NOMO-1 treated with DMSO at 0.1 percent for 48 hours (cell line): ENCODE measurements around the gene PLIN1.
"Not testable (repeated sequence)": the region's sequence is repeated elsewhere in the genome, so short reads cannot be mapped to it uniquely, and the experiment has no call there.

Source experiments
- DNase-seq: peaks from one replicate; lab custom pipeline; 2025; ENCODE audit not compliant: unreplicated experiment; lab: John Stamatoyannopoulos, UW

PLIN1 gene, protein sequence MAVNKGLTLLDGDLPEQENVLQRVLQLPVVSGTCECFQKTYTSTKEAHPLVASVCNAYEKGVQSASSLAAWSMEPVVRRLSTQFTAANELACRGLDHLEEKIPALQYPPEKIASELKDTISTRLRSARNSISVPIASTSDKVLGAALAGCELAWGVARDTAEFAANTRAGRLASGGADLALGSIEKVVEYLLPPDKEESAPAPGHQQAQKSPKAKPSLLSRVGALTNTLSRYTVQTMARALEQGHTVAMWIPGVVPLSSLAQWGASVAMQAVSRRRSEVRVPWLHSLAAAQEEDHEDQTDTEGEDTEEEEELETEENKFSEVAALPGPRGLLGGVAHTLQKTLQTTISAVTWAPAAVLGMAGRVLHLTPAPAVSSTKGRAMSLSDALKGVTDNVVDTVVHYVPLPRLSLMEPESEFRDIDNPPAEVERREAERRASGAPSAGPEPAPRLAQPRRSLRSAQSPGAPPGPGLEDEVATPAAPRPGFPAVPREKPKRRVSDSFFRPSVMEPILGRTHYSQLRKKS

DNA sequence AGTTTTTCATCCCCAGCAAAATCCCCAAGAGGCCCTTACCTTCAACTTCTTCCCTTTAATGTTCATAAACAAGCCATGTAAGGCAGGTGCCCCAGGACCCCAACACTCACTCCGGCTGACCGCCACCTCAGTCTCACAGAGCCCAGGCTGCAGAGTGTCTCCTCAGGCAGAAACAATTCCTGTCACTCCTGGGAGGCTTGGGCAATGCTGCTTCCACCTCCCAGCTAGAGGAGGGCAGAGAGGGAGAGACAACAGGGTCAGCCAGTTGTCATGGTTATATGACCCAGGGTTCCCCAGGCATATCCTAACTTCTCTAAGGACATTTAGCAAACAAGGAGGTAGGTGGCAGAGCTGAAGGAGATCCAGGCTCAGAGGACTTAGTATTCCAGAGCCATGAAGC lies at the start of gene PLIN1:
Gene PLIN1, minus strand, starts transcription at position 156 of the 400 bp plus-strand sequence. CDS start 1,878 bp downstream, outside the sequence.
- no peak for DNase-seq

DNA sequence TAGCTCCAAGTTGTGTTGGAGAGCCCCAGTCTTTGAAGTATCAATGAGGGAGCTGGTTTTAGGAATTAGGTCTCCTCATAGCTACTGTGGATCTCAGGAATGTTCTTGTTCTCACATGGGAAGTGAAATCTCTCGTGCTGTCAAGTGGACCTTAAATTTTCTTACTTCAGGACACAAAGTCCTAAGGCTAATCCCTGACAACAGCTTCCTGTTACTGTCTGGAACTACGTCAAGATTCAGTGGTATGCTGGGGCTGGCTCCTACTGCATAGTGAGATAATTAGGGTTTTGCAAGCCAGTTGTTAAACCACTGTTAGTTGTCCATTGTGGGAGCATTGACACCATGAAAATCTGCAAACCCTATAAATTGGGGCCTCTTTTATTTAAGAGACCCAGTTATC lies 49.1 kb upstream of the PLIN1 start:
- no peak for DNase-seq

DNA sequence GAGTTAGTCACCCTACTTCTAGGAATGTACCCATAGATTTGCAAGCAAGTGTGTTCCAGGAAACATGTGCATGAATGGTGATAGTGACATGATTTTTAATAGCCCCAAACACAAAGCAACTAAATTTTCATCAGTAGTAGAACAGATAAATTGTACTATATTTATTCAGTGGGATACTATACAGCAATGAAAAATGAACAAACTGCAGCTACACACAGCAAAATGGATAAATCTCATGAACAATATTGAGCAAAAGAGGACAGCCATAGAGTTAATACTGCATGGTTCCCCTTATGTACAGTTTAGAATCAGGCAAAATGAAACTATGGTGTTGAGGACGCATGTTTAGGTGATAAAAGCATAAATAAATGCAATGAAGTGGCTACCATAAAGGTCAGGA lies 45.9 kb upstream of the PLIN1 start:
- no peak for DNase-seq

DNA sequence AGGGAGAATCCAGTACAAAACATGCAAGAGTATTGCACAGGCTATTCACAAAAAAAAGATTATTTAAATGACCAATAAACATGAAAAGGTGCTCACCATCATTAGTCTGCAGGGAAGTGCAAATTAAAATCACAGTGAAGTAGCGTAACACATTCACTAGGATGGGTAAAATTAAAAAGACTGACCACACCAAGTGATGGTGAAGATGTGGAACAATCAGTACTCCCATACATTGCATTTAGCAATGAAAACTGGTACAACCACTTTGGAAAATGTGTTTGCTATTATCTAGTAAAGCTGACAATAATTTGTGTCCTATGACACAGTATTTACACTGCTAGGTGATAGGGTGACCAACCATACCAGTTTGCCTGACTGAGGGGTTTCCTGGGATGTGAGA lies 45.5 kb upstream of the PLIN1 start:
- DNase-seq = no peak

DNA sequence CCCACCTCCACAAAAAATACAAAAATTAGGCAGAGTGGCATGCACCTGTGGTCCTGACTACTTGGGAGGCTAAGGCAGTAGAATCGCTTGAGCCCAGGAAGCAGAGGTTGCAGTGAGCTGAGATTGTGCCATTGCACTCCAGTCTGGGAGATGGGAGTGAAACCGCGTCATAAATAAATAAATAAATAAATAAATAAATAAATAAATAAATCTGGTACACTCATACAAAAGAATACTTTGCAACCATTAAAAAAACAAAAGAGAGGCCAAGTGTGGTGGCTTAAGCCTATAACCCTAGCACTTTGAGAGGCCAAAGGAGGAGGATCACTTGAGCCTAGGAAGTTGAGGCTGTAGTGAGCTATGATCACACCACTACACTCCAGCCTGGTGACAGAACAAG lies 43.9 kb upstream of the PLIN1 start:
- DNase-seq = no peak

- DNase-seq = peak; percentile 9
These were observed 35.6 kb upstream of the PLIN1 start for GRCh38 chr15:89714775-89715174.

DNA sequence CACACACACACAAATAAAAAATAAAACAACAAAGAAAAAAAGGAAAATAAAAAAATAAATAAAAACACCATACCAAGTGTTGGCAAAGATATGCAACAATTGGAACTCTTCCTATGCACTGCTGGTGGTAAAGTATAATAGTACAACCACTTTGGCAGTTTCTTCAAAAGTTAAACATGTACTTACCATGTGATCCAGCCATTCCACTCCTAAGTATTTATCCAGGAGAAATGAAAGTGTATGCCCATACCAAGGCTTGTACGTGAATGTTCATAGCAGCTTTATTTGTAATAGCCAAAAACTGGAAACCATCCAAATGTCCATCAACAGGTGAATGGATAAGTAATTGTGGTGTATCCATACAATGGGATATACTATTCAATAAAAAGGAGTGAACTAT lies 28.4 kb upstream of the PLIN1 start:
- no peak for DNase-seq

- no peak for DNase-seq
These were observed 25.2 kb upstream of the PLIN1 start for GRCh38 chr15:89704411-89704810.

DNA sequence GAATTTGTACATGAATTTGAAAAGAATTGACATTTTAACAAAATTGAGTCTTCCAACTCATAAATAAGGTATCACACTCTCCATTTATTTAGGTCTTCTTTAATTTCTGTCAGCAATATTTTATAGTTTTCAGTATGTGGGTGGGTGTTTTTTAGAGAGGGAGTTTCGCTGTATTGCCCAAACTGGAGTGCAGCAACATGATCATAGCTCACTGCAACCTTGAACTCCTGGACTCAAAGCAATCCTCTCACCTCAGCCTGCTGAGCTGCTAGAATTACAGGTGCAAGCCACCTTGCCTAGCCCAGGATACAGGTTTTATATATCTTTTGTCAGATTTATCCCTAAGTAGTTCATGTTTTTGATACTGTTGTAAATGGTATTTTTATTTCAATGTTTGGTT lies 16.0 kb upstream of the PLIN1 start:
- no peak for DNase-seq

DNA sequence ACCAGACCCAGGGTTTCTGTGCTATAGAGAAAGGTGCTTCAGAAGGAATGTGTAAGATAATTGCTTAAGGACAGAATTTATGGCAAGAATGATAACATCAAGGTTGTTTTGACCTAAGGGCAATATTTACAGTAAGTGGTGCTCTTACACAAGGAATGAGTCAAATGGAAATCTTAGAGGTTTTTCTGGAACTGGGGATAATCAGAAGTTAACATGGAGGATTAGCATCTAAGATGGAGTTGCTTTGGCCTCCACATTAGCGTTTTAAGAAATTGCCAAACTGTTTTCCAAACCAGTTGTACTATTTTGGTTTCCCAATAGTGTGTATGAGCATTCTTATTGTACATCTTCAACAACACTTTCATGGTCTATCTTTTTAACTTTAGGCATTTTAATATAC lies 14.5 kb upstream of the PLIN1 start:
- DNase-seq = no peak

DNA sequence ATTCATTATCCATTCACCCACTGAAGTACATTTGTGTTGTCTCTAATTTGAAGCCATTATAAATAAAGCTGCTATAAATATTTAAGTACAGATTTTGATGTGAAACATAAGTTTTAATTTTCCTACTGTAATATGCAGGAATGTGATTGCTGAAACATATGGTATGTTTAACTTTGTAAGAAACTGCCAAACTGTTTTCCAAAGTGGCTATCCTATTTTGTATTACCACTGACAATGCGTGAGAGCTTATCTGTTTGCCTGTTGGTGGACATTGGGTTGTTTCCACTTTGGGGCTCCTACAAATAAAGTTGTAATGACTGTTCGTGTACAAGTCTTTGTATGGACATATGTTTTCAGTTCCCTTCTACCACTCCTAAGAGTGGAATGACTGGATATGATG lies 13.9 kb upstream of the PLIN1 start:
- no peak for DNase-seq

DNA sequence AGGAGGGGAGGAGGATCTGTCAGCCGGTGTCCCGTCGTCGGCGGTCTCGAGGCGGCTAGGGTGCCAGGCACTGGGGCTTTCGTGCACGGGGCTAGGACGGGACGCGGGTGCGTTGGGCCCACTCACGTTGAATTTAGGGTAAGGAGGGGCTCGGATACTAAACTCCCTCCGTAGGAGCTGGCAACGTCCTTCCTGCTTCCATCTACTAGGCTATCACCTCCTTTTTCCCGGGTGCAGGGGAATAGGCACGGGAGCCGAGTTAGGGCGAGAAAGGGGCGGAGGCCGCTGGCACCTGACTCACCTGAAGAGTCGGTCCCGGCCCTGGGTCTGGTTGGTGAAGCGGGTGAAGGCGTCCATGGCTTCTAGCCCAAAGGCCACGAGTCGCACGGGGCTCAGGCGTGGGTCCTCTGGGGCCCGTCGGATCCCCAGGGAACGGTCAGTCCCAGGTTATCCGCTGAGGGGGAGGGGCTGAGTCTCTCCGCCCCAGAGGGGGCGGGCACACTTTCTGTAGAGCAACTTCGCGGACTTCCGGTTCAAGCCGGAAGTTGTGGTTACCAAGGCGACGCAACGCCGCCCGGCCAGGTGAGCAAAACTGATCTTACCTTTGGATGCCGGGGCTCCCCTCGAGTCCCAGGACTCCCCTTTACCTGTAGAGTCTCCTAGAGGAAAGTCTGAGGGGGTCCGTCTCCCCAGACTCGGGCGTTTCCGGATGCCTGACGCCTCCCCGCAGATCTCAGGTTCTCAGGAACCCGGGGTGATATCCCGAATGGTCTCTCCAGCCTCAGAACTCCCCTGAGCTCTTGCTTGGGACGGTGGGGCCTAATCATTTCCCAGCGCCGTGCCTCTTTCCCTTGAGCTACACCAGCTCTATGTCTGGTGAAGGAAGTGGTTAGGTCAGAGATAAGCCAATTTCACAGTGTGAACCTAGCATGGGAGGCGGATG lies 11.4 kb upstream of the PLIN1 start, which contains the start of the genes PEX11A and WDR93:
Gene PEX11A, minus strand, starts transcription at position 479 of the 943 bp plus-strand sequence. Its CDS starts 122 bp downstream, at position 357.
Gene WDR93, plus strand, starts transcription at position 536 of the 943 bp plus-strand sequence. CDS start 10,936 bp downstream, outside the sequence.
- DNase-seq = peak; percentile 39

DNA sequence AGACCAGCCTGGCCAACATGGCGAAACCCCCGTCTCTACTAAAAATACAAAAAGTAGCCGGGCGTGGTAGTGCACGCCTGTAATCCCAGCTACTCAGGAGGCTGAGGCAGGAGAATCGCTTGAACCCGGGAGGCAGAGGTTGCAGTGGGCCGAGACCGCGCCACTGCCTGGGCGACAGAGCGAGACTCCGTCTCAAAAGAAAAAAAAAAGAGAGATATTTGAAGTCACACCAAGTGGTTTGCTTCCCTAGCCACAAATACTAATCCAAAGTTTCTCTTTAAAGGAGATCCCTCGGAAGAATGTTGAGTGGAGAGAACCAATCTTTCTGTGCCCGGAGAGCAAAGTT lies 10.7 kb upstream of the PLIN1 start:
- not testable (repeated sequence) for DNase-seq

- no peak for DNase-seq
These were observed 7.4 kb upstream of the PLIN1 start for GRCh38 chr15:89686522-89686921.

DNA sequence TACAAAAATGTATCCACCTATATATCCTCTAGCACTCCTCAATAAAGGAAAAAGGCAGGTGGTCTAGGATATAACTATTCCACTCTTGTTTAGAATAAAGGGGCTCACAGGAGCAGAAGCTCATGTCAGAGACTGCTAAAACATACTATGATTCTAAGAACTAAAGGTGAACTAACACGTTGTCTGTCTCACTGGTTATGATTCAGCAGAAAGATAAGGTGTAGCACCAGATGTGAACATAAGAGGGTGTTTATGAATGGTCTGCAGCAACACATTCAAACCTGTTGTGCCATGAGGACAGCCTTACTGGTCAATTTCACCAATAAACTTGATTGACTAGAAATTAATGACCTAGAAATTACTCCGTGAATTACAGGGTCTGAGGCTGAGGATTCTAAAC lies 6.8 kb upstream of the PLIN1 start:
- DNase-seq = no peak

DNA sequence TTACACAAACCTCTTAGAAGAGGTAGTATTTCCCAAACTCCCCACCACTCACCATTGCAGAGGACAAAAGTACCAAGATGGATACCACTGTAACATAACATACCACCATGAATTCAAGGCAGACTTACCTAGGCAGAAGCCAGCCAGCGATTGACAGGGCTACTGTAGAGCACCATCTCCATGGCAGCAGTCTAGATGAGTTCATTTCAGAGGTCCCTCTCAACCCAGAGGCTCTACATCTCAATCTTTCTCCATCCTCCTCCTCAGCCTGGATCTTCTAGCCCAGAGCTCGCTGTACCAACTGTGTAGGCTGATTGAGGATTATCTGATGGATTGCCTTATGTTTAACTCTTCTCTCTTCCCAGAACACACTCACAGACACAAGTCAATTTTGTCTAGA lies 2.0 kb upstream of the PLIN1 start:
- no peak for DNase-seq

GRCh38 chr15:89680282-89680873 lies 1.2 kb upstream of the PLIN1 start:
- no peak for DNase-seq

GRCh38 chr15:89677381-89677780 lies 1.8 kb downstream of the PLIN1 start:
- DNase-seq = no peak

DNA sequence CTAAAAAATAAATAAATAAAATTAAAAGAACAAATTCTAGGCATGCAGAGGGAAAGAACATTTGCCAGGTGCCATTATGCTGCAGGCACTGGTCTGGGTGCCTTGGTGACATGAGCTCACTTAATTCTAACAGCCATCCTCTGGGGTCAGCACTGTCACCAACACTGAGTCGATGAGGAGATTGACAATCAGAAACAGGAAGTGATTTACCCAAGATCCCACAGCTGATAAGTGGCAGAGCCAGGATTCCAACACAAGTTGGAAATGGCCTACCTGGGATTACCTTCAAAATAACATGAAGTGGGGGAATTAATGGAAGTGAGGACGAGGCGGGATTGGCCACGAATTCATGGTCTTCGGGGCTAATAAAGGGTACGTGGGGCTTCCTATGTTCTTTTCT lies 3.6 kb downstream of the PLIN1 start:
- DNase-seq = no peak

DNA sequence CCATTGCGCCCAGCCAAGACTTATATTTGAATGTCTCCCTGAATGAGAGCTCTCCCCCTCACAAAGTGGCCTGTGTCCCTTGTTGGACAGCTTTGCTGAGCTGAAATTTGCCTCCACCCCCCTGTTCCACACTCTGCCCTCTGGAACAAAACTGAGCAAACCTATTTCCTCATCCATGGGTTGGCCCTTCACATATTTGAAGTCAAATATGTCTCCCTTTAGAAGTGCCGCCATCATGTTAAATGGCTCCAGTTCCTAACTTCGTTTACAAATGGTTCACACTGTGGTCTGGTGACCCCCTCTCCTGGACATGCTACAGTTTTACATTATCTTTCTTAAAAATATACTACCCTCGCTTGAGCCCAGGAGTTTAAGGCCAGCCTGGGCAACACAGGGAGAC lies 4.6 kb downstream of the PLIN1 start:
- DNase-seq = no peak

DNA sequence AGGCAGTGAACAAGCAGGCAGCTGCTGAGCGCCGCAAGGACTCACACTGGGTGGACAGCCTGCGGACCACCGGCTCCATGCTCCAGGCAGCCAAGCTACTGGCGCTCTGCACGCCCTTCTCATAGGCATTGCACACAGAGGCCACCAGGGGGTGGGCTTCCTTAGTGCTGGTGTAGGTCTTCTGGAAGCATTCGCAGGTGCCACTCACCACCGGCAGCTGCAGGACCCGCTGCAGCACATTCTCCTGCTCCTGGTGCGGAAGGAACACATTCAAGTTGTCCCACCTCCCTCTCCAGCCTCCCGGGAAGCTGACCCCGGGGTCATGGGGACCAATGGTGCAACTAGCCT lies 6.0 kb downstream of the PLIN1 start:
- no peak for DNase-seq
